Keratinocyte (primary cell): Measurements from ENCODE around the gene YAE1.

ENCODE experiments used
- CTCF ChIP-seq, 3 experiments: IDR thresholded peaks in 1 of 3; conservative IDR thresholded peaks in 1 of 3; optimal IDR thresholded peaks in 1 of 3; 2 replicates in 2 of 3; 3 replicates in 1 of 3; pipeline versions ENCODE3 to v1.5.1; 2011; ENCODE audit warnings: low read length in 3 of 3, mild to moderate bottlenecking in 3 of 3, moderate library complexity in 2 of 3, control low read depth in 1 of 3, inconsistent platforms in 1 of 3; ENCODE audit not compliant: insufficient read depth in 2 of 3; ENCODE audit errors: extremely low read depth in 1 of 3
- EZH2 ChIP-seq: IDR thresholded peaks from one replicate; pipeline ENCODE4 v1.6.1; 2012; ENCODE audit warnings: inconsistent platforms, mild to moderate bottlenecking, low read length, moderate library complexity

DNA sequence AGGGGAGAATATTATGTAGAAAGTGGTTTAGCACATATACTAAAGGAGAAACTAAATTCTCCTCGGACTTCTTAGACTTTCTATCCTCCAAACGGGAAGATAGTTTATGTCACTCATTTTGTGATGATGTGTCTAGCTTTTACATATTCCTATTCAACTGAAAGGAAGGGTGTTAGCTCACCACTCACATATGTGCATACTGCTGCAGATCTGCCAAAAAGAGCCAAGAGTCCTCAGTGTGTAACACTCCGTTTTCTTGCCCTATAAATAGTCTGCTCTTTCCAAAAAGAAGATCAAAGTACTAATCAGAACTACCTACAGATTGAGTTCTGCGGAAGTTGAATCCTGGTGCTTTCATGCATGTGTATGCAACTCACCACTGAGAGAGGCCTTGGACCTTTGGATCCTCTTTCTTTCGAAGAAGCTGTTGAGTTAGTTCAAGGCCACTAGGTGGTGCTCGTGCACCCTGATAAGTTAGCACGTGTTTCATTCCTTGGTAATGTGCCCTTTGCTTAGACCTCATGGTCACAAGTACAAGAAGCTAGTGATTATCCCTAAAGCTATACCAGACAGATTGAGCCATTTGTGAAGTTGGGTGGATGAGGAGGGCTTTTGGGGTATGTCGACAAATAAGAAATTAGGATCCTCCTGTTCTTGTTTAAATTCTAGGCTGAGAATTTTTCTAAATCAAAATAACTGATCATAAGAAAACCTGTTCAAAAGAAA, 14.1 kb downstream of the YAE1 start:
- TF ChIP-seq CTCF (optimal IDR thresholded peaks at IDR 0.05 in 1 of 3, IDR thresholded peaks at IDR 0.05 in 1 of 3, conservative IDR thresholded peaks at IDR 0.05 in 1 of 3; ENCODE audit: extremely low read depth in 1 of 3, insufficient read depth in 2 of 3, low read length in 3 of 3) (peak; percentile 71 to 91 (median 90)), EZH2 (no peak)
